Measurements from ENCODE around the gene SSRP1.

Gene SSRP1

DNA sequence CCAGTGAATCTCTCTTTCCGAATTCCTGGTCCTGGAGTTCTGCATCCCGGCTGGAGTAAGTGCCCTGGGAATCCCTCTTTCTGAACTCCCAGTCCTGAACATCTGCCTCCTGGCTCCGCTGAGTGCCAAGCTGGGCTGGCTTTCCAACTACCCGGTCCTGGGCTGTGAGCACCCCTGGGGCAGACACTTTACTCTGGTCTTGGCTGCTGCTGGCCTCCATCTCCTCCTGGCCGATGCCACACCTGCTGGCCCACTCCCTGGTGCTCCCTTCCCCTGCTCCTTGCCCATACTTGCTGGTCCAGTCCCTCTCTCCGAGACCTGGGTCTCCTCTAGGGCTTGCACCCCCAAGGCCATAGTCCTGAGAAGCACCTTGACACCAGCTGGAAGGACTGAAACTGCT, 25.6 kb downstream of the SSRP1 start:
- no peak for TF ChIP-seq FOXP2 (optimal IDR thresholded peaks at IDR 0.05; ENCODE audit: control extremely low read depth, extremely low read length, insufficient read depth)
- no peak for TF ChIP-seq POLR2AphosphoS5 (IDR thresholded peaks at IDR 0.05; ENCODE audit: borderline replicate concordance, low read depth, low read length)
- no peak for TF ChIP-seq EZH2 (IDR thresholded peaks at IDR 0.05)
- no peak overlapping the region for H3K4me3 ChIP-seq
- H3K27ac ChIP-seq = no peak overlapping the region
- no peaks in the 10 kb centered on the region for H3K9me3 ChIP-seq (ENCODE audit: low read depth, low read length)
- no peak for DNase-seq (ENCODE audit: low read depth, low spot score)
- H3K36me3 ChIP-seq (ENCODE audit: insufficient read depth, low read length) = peaks cover 57% of the 10 kb centered on the region
- no peak overlapping the region for H3K9ac ChIP-seq (ENCODE audit: insufficient read length)

DNA sequence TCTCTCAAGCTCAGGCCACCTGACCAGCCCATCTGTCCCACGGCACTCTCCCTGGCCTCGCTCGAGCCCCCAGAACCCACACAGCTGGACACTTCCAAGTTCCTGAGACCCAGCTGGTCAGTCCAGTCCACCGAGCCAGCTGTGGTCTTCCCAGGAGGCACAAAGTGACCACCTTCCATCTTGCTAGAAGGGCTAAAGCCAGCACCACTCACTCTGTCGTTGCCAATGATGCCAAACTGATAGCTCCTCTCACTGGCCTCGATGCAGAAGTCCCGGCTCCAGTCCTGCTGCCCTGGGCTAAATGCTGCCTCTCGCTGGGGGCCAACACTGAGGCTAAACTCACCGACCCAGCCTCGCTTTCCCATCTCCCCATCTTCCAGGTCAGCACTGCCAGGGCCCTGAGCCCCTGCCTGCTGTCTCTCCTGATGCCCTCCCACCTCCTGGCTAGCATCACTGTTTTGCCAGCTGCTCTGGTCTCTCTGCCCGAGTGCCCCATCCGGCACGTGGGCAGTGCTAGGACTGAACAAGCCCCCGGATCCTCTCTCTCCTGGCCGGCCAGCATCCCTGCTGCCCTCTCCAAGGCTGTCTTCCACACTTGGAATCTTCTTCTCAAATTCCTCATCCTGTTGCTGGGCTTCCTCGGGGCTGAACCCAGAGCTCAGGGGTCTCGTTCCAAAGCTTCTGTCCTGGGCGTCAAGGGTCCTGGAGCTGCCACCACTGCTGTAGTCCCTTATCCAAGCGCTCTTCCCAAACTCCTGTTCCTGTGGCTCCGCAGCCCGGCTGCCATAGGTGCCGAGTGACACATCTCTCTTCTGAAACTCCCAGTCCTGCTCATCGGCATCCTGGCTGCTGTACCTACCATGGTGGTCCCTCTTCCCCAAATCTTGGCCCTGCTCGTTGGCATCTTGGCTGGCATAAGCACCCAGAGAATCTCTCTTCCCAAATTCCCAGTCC, 26.3 kb downstream of the SSRP1 start:
- Histone ChIP-seq H3K4me3 (no peak overlapping the region), H3K27ac (no peak overlapping the region), H3K9me3 (ENCODE audit: low read depth, low read length) (no peaks in the 10 kb centered on the region), H3K9ac (ENCODE audit: insufficient read length) (no peak overlapping the region), H3K36me3 (ENCODE audit: insufficient read depth, low read length) (peaks cover 51% of the 10 kb centered on the region)
- no peak for TF ChIP-seq POLR2AphosphoS5 (IDR thresholded peaks at IDR 0.05; ENCODE audit: borderline replicate concordance, low read depth, low read length)
- TF ChIP-seq FOXP2 (optimal IDR thresholded peaks at IDR 0.05; ENCODE audit: control extremely low read depth, extremely low read length, insufficient read depth) = no peak
- TF ChIP-seq EZH2 (IDR thresholded peaks at IDR 0.05) = no peak
- no peak for DNase-seq (ENCODE audit: low read depth, low spot score)

- Histone ChIP-seq H3K9ac (ENCODE audit: insufficient read length) (no peak overlapping the region), H3K9me3 (ENCODE audit: low read depth, low read length) (no peaks in the 10 kb centered on the region), H3K4me3 (no peak overlapping the region), H3K27ac (no peak overlapping the region), H3K36me3 (ENCODE audit: insufficient read depth, low read length) (peaks cover 45% of the 10 kb centered on the region)
- DNase-seq (ENCODE audit: low read depth, low spot score) = no peak
- no peak for TF ChIP-seq EZH2 (IDR thresholded peaks at IDR 0.05)
- TF ChIP-seq POLR2AphosphoS5 (IDR thresholded peaks at IDR 0.05; ENCODE audit: borderline replicate concordance, low read depth, low read length) = no peak
- no peak for TF ChIP-seq FOXP2 (optimal IDR thresholded peaks at IDR 0.05; ENCODE audit: control extremely low read depth, extremely low read length, insufficient read depth)
Observed at GRCh38 chr11:57308426-57309060, 27.1 kb downstream of the SSRP1 start.

GRCh38 chr11:57307666-57308270, 27.9 kb downstream of the SSRP1 start:
- DNase-seq (ENCODE audit: low read depth, low spot score) = no peak
- H3K9ac ChIP-seq (ENCODE audit: insufficient read length) = no peak overlapping the region
- no peaks in the 10 kb centered on the region for H3K9me3 ChIP-seq (ENCODE audit: low read depth, low read length)
- no peak overlapping the region for H3K4me3 ChIP-seq
- H3K27ac ChIP-seq = no peak overlapping the region
- TF ChIP-seq EZH2 (IDR thresholded peaks at IDR 0.05) = no peak
- TF ChIP-seq POLR2AphosphoS5 (IDR thresholded peaks at IDR 0.05; ENCODE audit: borderline replicate concordance, low read depth, low read length) = no peak
- TF ChIP-seq FOXP2 (optimal IDR thresholded peaks at IDR 0.05; ENCODE audit: control extremely low read depth, extremely low read length, insufficient read depth) = no peak
- peaks cover 45% of the 10 kb centered on the region for H3K36me3 ChIP-seq (ENCODE audit: insufficient read depth, low read length)

DNA sequence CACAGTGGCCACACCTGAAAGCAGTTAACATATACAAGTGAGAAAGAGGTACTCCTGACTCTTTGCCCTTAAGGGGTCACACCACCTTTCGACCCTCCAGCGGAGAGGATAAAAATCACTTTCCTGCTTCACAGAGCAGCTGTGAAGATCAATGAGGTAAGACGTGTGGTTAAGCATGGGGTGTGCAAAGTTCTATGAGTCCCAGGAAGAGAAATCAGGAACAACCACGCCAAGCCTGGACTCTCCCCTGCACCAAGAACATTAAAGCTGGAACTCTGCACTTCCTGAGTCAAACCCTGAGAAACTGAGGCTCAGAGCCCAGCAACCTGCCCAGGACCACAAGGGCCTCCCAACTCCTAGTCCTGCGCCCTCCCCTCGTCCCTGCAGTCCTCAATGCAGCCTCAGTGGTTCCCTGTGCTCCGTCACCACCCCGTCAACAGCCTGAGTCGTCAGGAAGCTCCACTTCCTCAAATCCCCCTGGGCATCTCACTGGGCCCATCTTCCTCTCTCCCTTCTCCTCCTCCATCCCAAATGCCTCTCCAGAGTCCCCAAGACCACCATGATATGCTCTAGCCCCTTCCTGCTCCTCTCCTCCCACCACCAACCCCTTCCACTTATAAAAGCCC, 28.6 kb downstream of the SSRP1 start:
- Histone ChIP-seq H3K36me3 (ENCODE audit: insufficient read depth, low read length) (peaks cover 47% of the 10 kb centered on the region), H3K9ac (ENCODE audit: insufficient read length) (no peak overlapping the region), H3K4me3 (no peak overlapping the region), H3K9me3 (ENCODE audit: low read depth, low read length) (no peaks in the 10 kb centered on the region), H3K27ac (no peak overlapping the region)
- TF ChIP-seq POLR2AphosphoS5 (IDR thresholded peaks at IDR 0.05; ENCODE audit: borderline replicate concordance, low read depth, low read length) = no peak
- TF ChIP-seq FOXP2 (optimal IDR thresholded peaks at IDR 0.05; ENCODE audit: control extremely low read depth, extremely low read length, insufficient read depth) = no peak
- no peak for TF ChIP-seq EZH2 (IDR thresholded peaks at IDR 0.05)
- no peak for DNase-seq (ENCODE audit: low read depth, low spot score)

DNA sequence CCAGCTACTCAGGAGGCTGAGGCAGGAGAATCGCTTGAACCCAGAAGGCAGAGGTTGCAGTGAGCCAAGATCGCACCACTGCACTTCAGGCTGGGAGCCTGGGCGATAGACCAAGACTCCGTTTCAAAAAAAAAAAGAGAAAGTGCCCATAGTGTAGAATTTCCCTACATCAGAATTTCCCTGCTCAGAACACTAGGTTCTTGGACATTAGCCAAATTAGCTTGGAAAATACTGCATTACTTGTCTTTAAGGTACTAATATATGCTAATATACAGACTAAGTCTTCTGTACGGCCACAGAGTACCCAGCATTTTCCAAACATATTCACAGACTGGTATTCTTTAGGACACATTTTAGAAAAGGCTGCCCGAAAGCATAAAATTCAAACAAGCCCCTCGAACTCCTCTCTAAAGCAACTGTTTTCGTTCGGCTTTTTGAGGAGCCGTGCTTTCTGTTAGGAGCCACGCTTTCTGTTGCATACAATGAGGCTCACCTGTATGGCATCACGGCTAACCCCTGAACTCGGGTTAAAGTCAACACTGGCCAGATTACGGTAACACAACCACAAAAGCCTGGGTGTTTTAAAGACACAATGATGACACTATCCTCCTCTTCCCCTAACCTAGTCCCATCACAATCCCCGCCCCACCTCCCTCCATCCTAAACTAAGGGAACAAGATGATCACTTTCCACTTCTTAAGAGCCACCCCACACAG, 29.4 kb downstream of the SSRP1 start:
- H3K9me3 ChIP-seq (ENCODE audit: low read depth, low read length) = no peaks in the 10 kb centered on the region

DNA sequence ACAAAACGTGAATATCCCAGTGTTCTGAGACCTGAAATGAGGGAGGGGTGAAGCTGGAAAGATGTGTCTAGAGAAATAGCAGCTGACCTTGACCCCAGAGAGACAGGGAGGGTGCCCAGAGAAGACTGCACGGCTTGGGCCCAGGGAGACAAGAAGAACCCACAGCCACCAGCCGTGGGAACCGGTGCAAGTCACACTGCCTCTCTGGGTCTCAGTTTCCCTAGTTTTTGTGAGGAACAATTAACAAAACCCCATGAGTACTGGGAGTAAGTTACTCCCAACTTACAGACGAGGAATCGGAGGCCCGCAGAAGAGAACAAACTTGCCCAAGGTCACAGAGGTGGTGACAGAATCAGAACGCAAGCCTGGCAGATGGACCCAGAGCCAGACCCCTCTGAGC, 30.2 kb downstream of the SSRP1 start:
- Histone ChIP-seq H3K9ac (ENCODE audit: insufficient read length) (no peak overlapping the region), H3K4me3 (no peak overlapping the region), H3K27ac (no peak overlapping the region), H3K36me3 (ENCODE audit: insufficient read depth, low read length) (peaks cover 59% of the 10 kb centered on the region), H3K9me3 (ENCODE audit: low read depth, low read length) (no peaks in the 10 kb centered on the region)
- DNase-seq (ENCODE audit: low read depth, low spot score) = no peak
- TF ChIP-seq FOXP2 (optimal IDR thresholded peaks at IDR 0.05; ENCODE audit: control extremely low read depth, extremely low read length, insufficient read depth) (no peak), POLR2AphosphoS5 (IDR thresholded peaks at IDR 0.05; ENCODE audit: borderline replicate concordance, low read depth, low read length) (no peak), EZH2 (IDR thresholded peaks at IDR 0.05) (no peak)

More for the DNA sequence above, 29.4 kb downstream of the SSRP1 start:
- no peak for DNase-seq (ENCODE audit: low read depth, low spot score)
- Histone ChIP-seq H3K4me3 (no peak overlapping the region), H3K36me3 (ENCODE audit: insufficient read depth, low read length) (peaks cover 55% of the 10 kb centered on the region), H3K9ac (ENCODE audit: insufficient read length) (no peak overlapping the region), H3K27ac (no peak overlapping the region)
- TF ChIP-seq POLR2AphosphoS5 (IDR thresholded peaks at IDR 0.05; ENCODE audit: borderline replicate concordance, low read depth, low read length) (no peak), FOXP2 (optimal IDR thresholded peaks at IDR 0.05; ENCODE audit: control extremely low read depth, extremely low read length, insufficient read depth) (no peak), EZH2 (IDR thresholded peaks at IDR 0.05) (no peak)

Data from SK-N-MC (cell line).